Common myeloid progenitor, CD34-positive (primary cell): ENCODE data around the gene SYT4.

Source experiments
- CTCF ChIA-PET: fragments of 350-600 bp; sonication (Branson Sonifier 250); formaldehyde crosslinking; loops from one replicate; lab custom pipeline; 2021; ENCODE audit warnings: antibody characterized with exemption; lab: Charles Lee
- POLR2A ChIA-PET: fragments of 350-600 bp; sonication (Branson Sonifier 250); formaldehyde crosslinking; loops from one replicate; lab custom pipeline; 2021; ENCODE audit warnings: antibody characterized with exemption; lab: Charles Lee
- DNase-seq, 3 donors: peaks; one replicate each; pipeline versions ENCODE4 v3.0.0 to v3.0.0-alpha.2; 2013
- H3K27ac ChIP-seq, 2 experiments: 1 replicate in 1 of 2; 2 replicates in 1 of 2; pipeline ENCODE4 v1.7.0; 2013; ENCODE audit warnings: inconsistent platforms in 2 of 2, low read length in 2 of 2, mild to moderate bottlenecking in 2 of 2, low read depth in 1 of 2, moderate library complexity in 1 of 2; ENCODE audit not compliant: severe bottlenecking in 2 of 2, insufficient read depth in 1 of 2, poor library complexity in 1 of 2
- H3K27me3 ChIP-seq, 5 experiments: replicated peaks in 2 of 5; 1 replicate in 3 of 5; 2 replicates in 2 of 5; pipeline versions ENCODE4 v1.6.1 to v1.7.0; 2013; ENCODE audit warnings: low read length in 4 of 5, mild to moderate bottlenecking in 2 of 5, moderate library complexity in 2 of 5, inconsistent platforms in 1 of 5; ENCODE audit not compliant: insufficient read depth in 5 of 5, control insufficient read depth in 4 of 5
- H3K36me3 ChIP-seq, 4 experiments: 1 replicate in 2 of 4; 2 replicates in 2 of 4; pipeline versions ENCODE4 v1.6.1 to v1.7.0; 2013; ENCODE audit warnings: low read length in 3 of 4, control low read depth in 1 of 4, mild to moderate bottlenecking in 1 of 4; ENCODE audit not compliant: control insufficient read depth in 4 of 4, insufficient read depth in 4 of 4
- H3K4me1 ChIP-seq, 4 experiments: 1 replicate in 3 of 4; 2 replicates in 1 of 4; pipeline versions ENCODE4 v1.6.1 to v1.7.1; 2013; ENCODE audit warnings: low read length in 3 of 4, mild to moderate bottlenecking in 3 of 4, control low read depth in 1 of 4, inconsistent platforms in 1 of 4, moderate library complexity in 1 of 4; ENCODE audit not compliant: control insufficient read depth in 4 of 4, insufficient read depth in 4 of 4; ENCODE audit errors: control extremely low read depth in 1 of 4
- H3K4me3 ChIP-seq, 7 experiments: 1 replicate in 4 of 7; 2 replicates in 3 of 7; pipeline versions ENCODE4 v1.5.1 to v1.7.0; 2013; ENCODE audit warnings: mild to moderate bottlenecking in 7 of 7, low read length in 6 of 7, moderate library complexity in 6 of 7, inconsistent platforms in 2 of 7, low read depth in 2 of 7, control low read depth in 1 of 7; ENCODE audit not compliant: insufficient read depth in 4 of 7, control insufficient read depth in 1 of 7; ENCODE audit errors: extremely low read depth in 1 of 7
- H3K9me3 ChIP-seq, 5 experiments: 1 replicate in 4 of 5; 2 replicates in 1 of 5; pipeline versions ENCODE4 v1.6.1 to v1.7.1; 2013; ENCODE audit warnings: low read length in 4 of 5, mild to moderate bottlenecking in 2 of 5, inconsistent platforms in 1 of 5, low read depth in 1 of 5, moderate library complexity in 1 of 5; ENCODE audit not compliant: control insufficient read depth in 4 of 5, insufficient read depth in 2 of 5; ENCODE audit errors: control extremely low read depth in 1 of 5
- WGBS: methylation state at CpG from one replicate; pipeline ENCODE4 v1.1.5; 2013; ENCODE audit not compliant: insufficient coverage; 5-methylcytosine and 5-hydroxymethylcytosine counted together

SYT4 gene

GRCh38 chr18:43234889-43235288 is 42.4 kb downstream of the SYT4 start:
- H3K4me1 ChIP-seq, result no peaks in the 10 kb centered on the region
- no peak for DNase-seq
- 92% methylated on average over 1 of the region's 2 CpGs for WGBS
- no peaks in the 10 kb centered on the region for H3K36me3 ChIP-seq
- H3K27me3 ChIP-seq, result no peaks in the 10 kb centered on the region
- H3K4me3 ChIP-seq, result no peak overlapping the region
- ChIA-PET POLR2A (no interaction called here), CTCF (no interaction called here)
- H3K27ac ChIP-seq, result no peak overlapping the region
- H3K9me3 ChIP-seq, result no peaks in the 10 kb centered on the region

GRCh38 chr18:43222501-43222900 is 54.8 kb downstream of the SYT4 start:
- 100% methylated on average over 2 of the region's 2 CpGs for WGBS

GRCh38 chr18:43220691-43221090 is 56.6 kb downstream of the SYT4 start:
- H3K27ac ChIP-seq, result no peak overlapping the region
- H3K36me3 ChIP-seq, result no peaks in the 10 kb centered on the region
- CTCF ChIA-PET, result interaction anchor here (1.1 kb wide), 1 partner anchor 34 kb away, joined by 3 read pairs; no protein-coding TSS in a partner anchor
- no peak overlapping the region for H3K4me3 ChIP-seq
- no peaks in the 10 kb centered on the region for H3K9me3 ChIP-seq
- no peak for DNase-seq
- no peaks in the 10 kb centered on the region for H3K27me3 ChIP-seq
- no peaks in the 10 kb centered on the region for H3K4me1 ChIP-seq
- POLR2A ChIA-PET, result no interaction called here

More at GRCh38 chr18:43222501-43222900, 54.8 kb downstream of the SYT4 start:
- no peak for DNase-seq
- Histone ChIP-seq H3K27me3 (no peaks in the 10 kb centered on the region), H3K9me3 (no peaks in the 10 kb centered on the region), H3K27ac (no peak overlapping the region), H3K36me3 (no peaks in the 10 kb centered on the region), H3K4me3 (no peak overlapping the region), H3K4me1 (no peaks in the 10 kb centered on the region)
- POLR2A ChIA-PET, result no interaction called here
- CTCF ChIA-PET, result no interaction called here
